Vagina (tissue), 2 donors: Measurements from ENCODE around the gene KCTD15. TPM values are rescaled to one million over a fixed set of nuclear protein-coding genes. Genes with fewer than 3 reads are reported as not detected.

Experiments
- DNase-seq, 2 donors: peaks; one replicate each; pipeline ENCODE4 v3.0.0-alpha.2; 2017; ENCODE audit errors: extremely low spot score in 2 of 2
- H3K27ac ChIP-seq: fragments of 200-600 bp; sonication (generic); one replicate; pipeline ENCODE4 v1.5.1; 2019
- H3K27me3 ChIP-seq: fragments of 200-600 bp; sonication (generic); one replicate; pipeline ENCODE4 v1.5.1; 2019
- H3K36me3 ChIP-seq, 2 donors: fragments of 200-600 bp; sonication (generic); one replicate each; pipeline ENCODE4 v1.5.1; 2017 to 2019
- H3K4me1 ChIP-seq: fragments of 200-600 bp; sonication (generic); one replicate; pipeline ENCODE4 v1.5.1; 2019
- H3K4me3 ChIP-seq, 2 donors: fragments of 200-600 bp; sonication (generic); 1 replicate in 1 of 2; 2 replicates in 1 of 2; pipeline ENCODE4 v1.5.1; 2016 to 2019
- H3K9me3 ChIP-seq: fragments of 200-600 bp; sonication (generic); one replicate; pipeline ENCODE4 v1.5.1; 2019
- POLR2A ChIP-seq, 2 donors: fragments of 450-650 bp; IDR thresholded peaks; one replicate each; pipeline ENCODE4 v1.6.1; 2017; ENCODE audit warnings: antibody characterized with exemption in 2 of 2, mild to moderate bottlenecking in 2 of 2, moderate library complexity in 2 of 2
- POLR2AphosphoS5 ChIP-seq, 2 donors: sonication (generic); formaldehyde crosslinking; IDR thresholded peaks; one replicate each; pipeline ENCODE4 v1.9.0; 2017; ENCODE audit warnings: antibody characterized with exemption in 2 of 2, mild to moderate bottlenecking in 2 of 2, low read depth in 1 of 2; ENCODE audit not compliant: insufficient read depth in 1 of 2
- intact Hi-C: fragments of 100-400 bp; cut with DNase I; formaldehyde crosslinking; loops from one replicate; pipeline ENCODE4 v1.15.1; 2023
- total RNA-seq: library from RNA; depleted of rRNA; stranded (reverse); fragments of >200 nt; gene quantifications from one replicate; pipeline ENCODE4 v1.2.3, GENCODE V29; 2016
- TF ChIP-seq, protein P1 (sequence below), 3 experiments: fragments of 450-650 bp in 2 of 3; fragments of 200-600 bp in 1 of 3; sonication (generic) in 1 of 3; IDR thresholded peaks; one replicate each; pipeline ENCODE4 v1.5.1; 2017 to 2019; ENCODE audit warnings: antibody characterized with exemption in 3 of 3, mild to moderate bottlenecking in 2 of 3, moderate library complexity in 2 of 3

Gene KCTD15
- total RNA-seq, 1 donor from 2014 or later: 65.6 TPM

DNA sequence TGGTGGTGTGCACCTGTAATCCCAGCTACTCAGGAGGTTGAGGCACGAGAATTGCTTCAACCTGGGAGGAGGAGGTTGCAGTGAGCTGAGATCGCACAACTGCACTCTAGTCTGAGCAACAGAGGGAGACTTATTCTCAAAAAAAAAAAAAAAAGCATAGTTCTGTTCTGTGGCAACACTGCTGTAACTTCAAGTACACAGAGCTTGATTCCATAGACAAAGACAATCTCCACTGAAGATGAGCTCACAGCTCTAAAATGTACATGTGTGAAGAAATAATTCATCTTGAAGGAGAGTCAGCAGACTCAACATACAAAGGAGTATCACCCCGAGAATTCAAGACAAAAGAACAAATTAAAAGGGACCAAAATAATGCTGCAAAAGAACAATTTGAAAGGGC is 47.8 kb downstream of the KCTD15 start:
- TF ChIP-seq, protein P1, sequence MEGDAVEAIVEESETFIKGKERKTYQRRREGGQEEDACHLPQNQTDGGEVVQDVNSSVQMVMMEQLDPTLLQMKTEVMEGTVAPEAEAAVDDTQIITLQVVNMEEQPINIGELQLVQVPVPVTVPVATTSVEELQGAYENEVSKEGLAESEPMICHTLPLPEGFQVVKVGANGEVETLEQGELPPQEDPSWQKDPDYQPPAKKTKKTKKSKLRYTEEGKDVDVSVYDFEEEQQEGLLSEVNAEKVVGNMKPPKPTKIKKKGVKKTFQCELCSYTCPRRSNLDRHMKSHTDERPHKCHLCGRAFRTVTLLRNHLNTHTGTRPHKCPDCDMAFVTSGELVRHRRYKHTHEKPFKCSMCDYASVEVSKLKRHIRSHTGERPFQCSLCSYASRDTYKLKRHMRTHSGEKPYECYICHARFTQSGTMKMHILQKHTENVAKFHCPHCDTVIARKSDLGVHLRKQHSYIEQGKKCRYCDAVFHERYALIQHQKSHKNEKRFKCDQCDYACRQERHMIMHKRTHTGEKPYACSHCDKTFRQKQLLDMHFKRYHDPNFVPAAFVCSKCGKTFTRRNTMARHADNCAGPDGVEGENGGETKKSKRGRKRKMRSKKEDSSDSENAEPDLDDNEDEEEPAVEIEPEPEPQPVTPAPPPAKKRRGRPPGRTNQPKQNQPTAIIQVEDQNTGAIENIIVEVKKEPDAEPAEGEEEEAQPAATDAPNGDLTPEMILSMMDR (IDR thresholded peaks at IDR 0.05): no peak
- no peak for TF ChIP-seq POLR2AphosphoS5 (IDR thresholded peaks at IDR 0.05; ENCODE audit: insufficient read depth in 1 of 2, low read depth in 1 of 2)
- TF ChIP-seq POLR2A (IDR thresholded peaks at IDR 0.05): no peak
- Histone ChIP-seq H3K4me3 (no peak overlapping the region), H3K27ac (no peak overlapping the region), H3K27me3 (no peaks in the 10 kb centered on the region), H3K9me3 (no peaks in the 10 kb centered on the region), H3K36me3 (no peaks in the 10 kb centered on the region), H3K4me1 (no peaks in the 10 kb centered on the region)
- intact Hi-C loops: no loop called here
- no peak for DNase-seq

- H3K36me3 ChIP-seq: no peaks in the 10 kb centered on the region
- intact Hi-C loops: no loop called here
Measured at GRCh38 chr19:33845498-33845897, 48.8 kb downstream of the KCTD15 start.

GRCh38 chr19:33849551-33850147 is 53.0 kb downstream of the KCTD15 start:
- no peak for TF ChIP-seq POLR2A (IDR thresholded peaks at IDR 0.05)
- no peak for TF ChIP-seq POLR2AphosphoS5 (IDR thresholded peaks at IDR 0.05; ENCODE audit: insufficient read depth in 1 of 2, low read depth in 1 of 2)
- TF ChIP-seq, protein P1 (IDR thresholded peaks at IDR 0.05): no peak
- Histone ChIP-seq H3K27ac (no peak overlapping the region), H3K4me3 (no peak overlapping the region), H3K36me3 (no peaks in the 10 kb centered on the region), H3K9me3 (no peaks in the 10 kb centered on the region), H3K27me3 (no peaks in the 10 kb centered on the region), H3K4me1 (no peaks in the 10 kb centered on the region)
- DNase-seq: peak in 1 of 2 donors; percentile 82
- intact Hi-C loops: no loop called here

More at GRCh38 chr19:33845498-33845897, 48.8 kb downstream of the KCTD15 start:
- H3K27ac ChIP-seq: no peak overlapping the region
- H3K9me3 ChIP-seq: no peaks in the 10 kb centered on the region
- H3K4me1 ChIP-seq: no peaks in the 10 kb centered on the region
- H3K4me3 ChIP-seq: no peak overlapping the region
- DNase-seq: no peak
- no peaks in the 10 kb centered on the region for H3K27me3 ChIP-seq
- TF ChIP-seq POLR2A (IDR thresholded peaks at IDR 0.05) (no peak), POLR2AphosphoS5 (IDR thresholded peaks at IDR 0.05; ENCODE audit: insufficient read depth in 1 of 2, low read depth in 1 of 2) (no peak)
- TF ChIP-seq, protein P1 (IDR thresholded peaks at IDR 0.05): no peak

DNA sequence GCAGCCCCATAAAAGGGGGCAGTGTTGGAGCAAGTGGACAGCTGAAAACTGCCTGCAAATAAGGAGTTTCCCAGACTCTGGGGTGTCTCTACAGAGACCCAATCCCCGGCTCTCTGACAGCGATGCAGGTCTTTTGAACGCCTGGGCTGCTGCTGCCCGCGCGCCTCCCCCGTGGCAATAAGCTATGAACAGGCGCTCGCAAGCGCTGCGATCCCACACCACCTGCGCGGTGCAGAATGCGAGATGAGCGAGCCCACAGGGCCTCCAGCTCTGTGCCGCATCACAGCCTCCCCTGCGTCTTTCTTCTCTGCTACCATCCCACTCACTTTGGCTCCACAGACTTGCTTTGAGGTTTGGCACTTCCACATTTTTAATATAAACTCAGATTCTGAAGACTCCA is 62.3 kb downstream of the KCTD15 start:
- H3K4me3 ChIP-seq: no peak overlapping the region
- H3K27me3 ChIP-seq: no peaks in the 10 kb centered on the region
- DNase-seq: no peak
- H3K4me1 ChIP-seq: no peaks in the 10 kb centered on the region
- intact Hi-C loops: no loop called here
- H3K27ac ChIP-seq: no peak overlapping the region
- no peaks in the 10 kb centered on the region for H3K9me3 ChIP-seq
- TF ChIP-seq POLR2A (IDR thresholded peaks at IDR 0.05): no peak
- TF ChIP-seq, protein P1 (IDR thresholded peaks at IDR 0.05): no peak
- no peak for TF ChIP-seq POLR2AphosphoS5 (IDR thresholded peaks at IDR 0.05; ENCODE audit: insufficient read depth in 1 of 2, low read depth in 1 of 2)
- H3K36me3 ChIP-seq: no peaks in the 10 kb centered on the region

DNA sequence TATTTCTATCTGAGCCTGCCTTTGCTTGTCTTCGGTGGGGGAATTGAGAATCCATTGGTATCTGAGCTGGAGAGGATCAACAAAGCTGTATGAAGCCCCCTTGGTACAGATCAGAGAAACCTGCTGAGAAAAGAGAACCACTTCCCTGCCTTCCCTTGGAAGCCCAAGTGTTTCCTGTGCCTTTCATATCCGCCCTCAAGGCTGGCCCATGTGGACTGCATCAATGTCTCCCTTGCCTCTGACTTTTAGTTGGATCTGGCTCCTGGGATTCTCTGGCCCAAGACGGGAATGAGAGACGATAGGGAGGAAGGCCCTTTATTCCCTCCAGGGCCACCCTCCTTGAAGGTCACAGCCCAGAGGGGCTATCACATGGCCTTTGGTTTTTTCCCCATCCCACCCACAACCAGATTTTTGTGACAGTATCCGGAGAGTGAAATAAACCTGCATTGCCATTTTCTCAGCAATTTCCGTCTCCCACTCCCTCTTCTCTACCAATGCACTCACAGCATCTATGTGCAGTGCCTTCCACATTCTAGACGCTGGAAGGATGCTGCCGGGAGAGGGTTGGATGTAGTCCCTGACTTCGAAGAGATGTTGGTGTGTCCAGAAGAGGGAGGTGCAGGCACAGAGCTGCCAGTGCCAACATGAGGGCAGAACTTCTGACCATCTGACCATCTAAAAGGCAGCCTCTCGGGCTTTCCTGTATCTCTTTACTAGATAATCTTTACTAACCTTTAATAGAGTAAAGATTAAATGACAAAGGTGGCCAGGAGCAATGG is 63.8 kb downstream of the KCTD15 start:
- Histone ChIP-seq H3K9me3 (no peaks in the 10 kb centered on the region), H3K4me3 (no peak overlapping the region), H3K4me1 (no peaks in the 10 kb centered on the region), H3K27ac (no peak overlapping the region), H3K36me3 (no peaks in the 10 kb centered on the region), H3K27me3 (no peaks in the 10 kb centered on the region)
- no peak for TF ChIP-seq POLR2A (IDR thresholded peaks at IDR 0.05)
- TF ChIP-seq POLR2AphosphoS5 (IDR thresholded peaks at IDR 0.05; ENCODE audit: insufficient read depth in 1 of 2, low read depth in 1 of 2): no peak
- TF ChIP-seq, protein P1 (IDR thresholded peaks at IDR 0.05): no peak
- intact Hi-C loops: no loop called here
- no peak for DNase-seq
